Astrocyte of the spinal cord (primary cell): ENCODE results near the gene CS.
A peak's percentile ranks its signal among the peaks of the same experiment; 100 is the strongest.
"Not testable (repeated sequence)": the region's sequence is repeated elsewhere in the genome, so short reads cannot be mapped to it uniquely, and the experiment has no call there.

Source experiments
- DNase-seq: peaks from one replicate; pipeline ENCODE4 v3.0.0; 2011; ENCODE audit warnings: low read depth, low spot score
- H3K4me3 ChIP-seq: 2 replicates; pipeline ENCODE4 v1.5.1; 2011; ENCODE audit warnings: low read depth, mild to moderate bottlenecking, low read length, moderate library complexity
- in situ Hi-C: cut with HindIII; loops from 2 replicates; pipeline ENCODE4 v1.10.0; 2017; ENCODE audit warnings: low sequenced_read_pairs
- TF ChIP-seq, protein P1 (sequence below): IDR thresholded peaks from 2 replicates; pipeline ENCODE4 v1.5.1; 2012; ENCODE audit warnings: low read depth, mild to moderate bottlenecking, low read length, inconsistent platforms

CS gene

DNA sequence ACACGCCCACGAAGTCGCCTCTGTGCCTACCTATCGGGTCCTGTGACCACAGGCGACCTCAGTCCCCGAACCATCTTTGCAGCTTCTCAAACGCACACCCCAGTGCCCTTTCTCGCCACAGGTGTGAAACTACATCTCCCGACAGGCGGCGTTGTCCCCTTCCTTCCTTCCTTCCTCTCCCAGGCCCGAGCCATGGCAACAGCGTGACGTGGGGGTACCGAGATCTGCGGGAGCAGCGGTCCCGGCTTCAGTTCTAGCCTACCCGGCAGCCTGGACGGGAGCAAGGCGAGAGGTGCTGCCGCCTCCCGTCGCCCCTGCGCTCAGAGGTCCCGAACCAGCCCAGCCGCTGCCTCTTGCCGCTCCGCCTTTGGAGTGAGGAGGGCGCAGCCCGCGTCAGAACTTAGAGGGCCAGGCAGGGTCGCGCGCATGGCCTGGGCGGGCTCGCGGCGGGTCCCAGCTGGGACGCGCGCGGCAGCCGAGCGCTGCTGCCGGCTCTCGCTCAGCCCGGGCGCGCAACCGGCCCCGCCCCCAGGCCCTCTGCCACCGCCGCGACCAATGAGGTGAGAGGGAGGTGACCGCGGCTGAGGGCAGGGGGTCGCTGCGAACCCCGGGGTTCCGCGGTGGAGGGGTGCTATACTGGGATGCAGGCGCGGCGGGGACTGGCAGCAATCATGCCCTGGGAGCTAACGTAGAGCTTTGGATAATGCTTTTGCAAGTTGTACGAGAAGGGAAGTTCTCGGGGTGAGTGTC lies 33.3 kb downstream of the CS start, which contains the start of gene COQ10A:
Gene COQ10A (plus strand): TSS at position 250 of the 750 bp plus-strand sequence. CDS start 177 bp downstream, at position 427.
- in situ Hi-C loops, result no loop called here
- TF ChIP-seq, protein P1, sequence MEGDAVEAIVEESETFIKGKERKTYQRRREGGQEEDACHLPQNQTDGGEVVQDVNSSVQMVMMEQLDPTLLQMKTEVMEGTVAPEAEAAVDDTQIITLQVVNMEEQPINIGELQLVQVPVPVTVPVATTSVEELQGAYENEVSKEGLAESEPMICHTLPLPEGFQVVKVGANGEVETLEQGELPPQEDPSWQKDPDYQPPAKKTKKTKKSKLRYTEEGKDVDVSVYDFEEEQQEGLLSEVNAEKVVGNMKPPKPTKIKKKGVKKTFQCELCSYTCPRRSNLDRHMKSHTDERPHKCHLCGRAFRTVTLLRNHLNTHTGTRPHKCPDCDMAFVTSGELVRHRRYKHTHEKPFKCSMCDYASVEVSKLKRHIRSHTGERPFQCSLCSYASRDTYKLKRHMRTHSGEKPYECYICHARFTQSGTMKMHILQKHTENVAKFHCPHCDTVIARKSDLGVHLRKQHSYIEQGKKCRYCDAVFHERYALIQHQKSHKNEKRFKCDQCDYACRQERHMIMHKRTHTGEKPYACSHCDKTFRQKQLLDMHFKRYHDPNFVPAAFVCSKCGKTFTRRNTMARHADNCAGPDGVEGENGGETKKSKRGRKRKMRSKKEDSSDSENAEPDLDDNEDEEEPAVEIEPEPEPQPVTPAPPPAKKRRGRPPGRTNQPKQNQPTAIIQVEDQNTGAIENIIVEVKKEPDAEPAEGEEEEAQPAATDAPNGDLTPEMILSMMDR, result peak; percentile 79
- DNase-seq, result peak; percentile 84
- H3K4me3 ChIP-seq, result peak within 1 kb of the TSS; percentile 72

DNA sequence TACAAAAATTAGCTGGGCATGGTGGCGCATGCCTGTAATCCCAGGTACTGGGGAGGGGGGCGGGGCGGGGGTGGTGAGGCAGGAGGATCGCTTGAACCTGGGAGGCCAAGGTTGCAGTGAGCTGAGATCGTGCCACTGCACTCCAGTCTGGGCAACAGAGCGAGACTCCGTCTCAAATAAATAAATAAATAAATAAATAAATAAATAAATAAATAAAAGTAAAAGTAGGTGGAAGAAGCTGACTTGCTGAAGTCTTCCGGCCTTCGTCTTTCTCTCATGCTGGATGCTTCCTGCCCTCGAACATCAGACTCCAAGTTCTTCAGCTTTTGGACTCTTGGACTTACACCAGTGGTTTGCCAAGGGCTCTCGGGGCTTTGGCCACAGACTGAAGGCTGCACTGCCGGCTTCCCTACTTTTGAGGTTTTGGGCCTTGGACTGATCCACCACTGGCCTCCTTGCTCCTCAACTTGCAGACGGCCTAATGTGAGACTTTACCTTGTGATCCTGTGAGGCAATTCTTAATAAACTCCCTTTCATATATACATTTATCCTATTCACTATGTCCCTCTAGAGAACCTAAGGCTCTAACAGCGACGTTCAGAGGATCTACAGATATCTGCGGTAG lies 34.0 kb downstream of the CS start:
- in situ Hi-C loops, result not testable (repeated sequence)
- peak; percentile 17 for DNase-seq
- peak overlapping the region; percentile 72 for H3K4me3 ChIP-seq

DNA sequence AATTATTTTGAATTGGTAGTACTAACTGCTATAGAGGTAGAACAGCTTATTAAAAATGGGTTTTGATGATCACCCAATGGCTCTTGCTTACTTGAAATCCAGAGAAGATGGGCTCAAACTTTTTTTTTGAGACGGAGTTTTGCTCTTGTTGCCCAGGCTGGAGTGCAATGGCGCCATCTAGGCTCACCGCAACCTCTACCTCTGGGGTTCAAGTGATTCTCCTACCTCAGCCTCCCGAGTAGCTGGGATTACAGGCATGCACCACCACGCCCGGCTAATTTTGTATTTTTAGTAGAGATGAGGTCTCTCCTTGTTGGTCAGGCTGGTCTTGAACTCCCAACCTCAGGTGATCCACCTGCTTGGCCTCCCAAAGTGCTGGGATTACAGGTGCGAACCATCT lies 37.2 kb downstream of the CS start:
- DNase-seq, H3K4me3 ChIP-seq, in situ Hi-C loops: not testable (repeated sequence)

DNA sequence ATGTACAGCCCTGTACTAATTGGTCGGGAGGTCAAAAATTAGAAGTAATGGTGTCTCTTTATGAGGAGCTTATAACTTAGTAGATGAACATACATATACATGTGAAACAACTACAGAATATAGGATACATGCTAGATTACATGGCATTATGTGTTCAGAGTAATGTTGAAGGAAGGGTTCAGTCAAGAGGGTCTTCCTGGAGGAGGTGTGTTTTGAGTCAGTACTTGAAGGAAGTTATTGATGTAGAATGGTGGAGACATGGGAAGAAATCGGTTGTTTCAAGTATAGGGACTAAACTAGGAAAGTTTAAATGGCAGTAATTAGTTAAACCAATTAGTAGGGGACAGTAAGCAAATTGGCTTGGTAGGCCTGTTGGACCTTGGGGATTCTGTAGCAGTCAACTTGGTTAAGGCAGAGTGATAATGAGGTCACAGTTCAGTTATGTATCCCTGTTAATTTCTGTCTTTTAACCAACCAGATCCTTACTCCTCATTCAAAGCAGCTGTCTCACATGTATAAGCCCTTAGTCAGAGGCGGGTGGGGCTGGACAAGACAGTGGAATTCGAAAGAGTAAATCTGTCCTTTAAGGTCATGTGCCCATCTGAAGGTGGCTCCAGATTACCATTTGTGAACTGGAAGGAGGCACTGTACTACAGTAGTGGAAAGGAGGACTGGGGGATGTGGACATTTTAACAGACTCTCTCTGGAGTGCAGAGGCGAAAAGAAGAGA lies 38.5 kb downstream of the CS start:
- in situ Hi-C loops, result no loop called here
- peak; percentile 49 for DNase-seq
- TF ChIP-seq, protein P1, result no peak
- no peak overlapping the region for H3K4me3 ChIP-seq

DNA sequence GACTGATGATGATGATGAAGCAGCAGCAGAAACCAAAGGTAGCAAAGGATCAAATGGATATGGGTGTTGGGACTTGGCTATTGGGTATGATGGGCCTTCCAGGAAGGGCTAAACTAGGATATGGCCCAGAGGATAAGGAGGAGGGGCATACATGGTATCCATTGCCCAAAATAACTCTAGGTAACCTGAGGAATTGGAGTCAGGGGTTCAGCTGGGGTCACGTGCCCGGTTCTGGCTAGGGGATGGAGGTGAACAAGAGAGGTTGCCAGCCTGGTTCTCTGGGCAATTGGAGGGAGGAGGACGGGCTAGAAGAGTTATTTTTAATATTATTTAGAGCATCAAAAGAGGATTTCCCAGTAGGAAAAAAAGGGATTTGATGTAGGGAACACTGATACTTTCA lies 39.2 kb downstream of the CS start:
- in situ Hi-C loops, result no loop called here
- no peak for DNase-seq
- no peak overlapping the region for H3K4me3 ChIP-seq
- TF ChIP-seq, protein P1, result no peak

DNA sequence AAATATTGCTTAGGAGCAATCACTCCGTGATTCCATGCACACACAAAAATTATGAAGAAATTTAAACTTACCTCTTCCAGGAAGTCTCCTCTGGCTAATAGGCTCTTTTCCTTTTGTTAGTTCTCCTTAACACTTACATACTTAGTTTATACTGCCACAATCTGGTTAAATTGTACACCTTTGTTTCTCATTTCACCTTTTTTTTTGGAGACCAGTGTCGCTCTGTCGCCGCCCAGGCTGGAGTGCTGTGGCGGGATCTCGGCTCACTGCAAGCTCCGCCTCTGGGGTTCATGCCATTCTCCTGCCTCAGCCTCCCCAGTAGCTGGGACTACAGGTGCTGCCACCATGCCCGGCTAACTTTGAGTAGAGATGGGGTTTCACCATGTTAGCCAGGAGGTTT lies 39.8 kb downstream of the CS start:
- TF ChIP-seq, protein P1, result no peak
- in situ Hi-C loops, result no loop called here
- no peak for DNase-seq
- no peak overlapping the region for H3K4me3 ChIP-seq

DNA sequence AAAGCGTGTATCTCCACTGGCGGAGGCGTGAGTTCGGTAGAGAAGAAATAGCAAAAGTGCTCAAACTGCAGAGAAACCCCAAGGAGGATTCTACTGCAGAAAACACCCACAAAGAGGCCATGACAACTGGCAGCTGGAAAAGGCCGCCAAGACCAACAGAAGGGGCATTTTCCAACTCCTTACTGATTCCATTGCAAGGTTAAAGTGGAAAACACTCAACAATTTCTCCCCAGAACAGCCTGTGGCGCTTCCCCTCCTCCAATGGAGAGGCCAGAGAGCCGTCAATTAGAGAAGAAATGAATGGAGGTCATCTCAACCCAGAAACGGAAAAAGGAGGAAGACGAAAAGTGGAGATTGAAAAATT lies 41.3 kb downstream of the CS start:
- DNase-seq, result no peak

More for the DNA sequence above, 41.3 kb downstream of the CS start:
- in situ Hi-C loops, result no loop called here
- TF ChIP-seq, protein P1, result no peak
- peak overlapping the region; percentile 57 for H3K4me3 ChIP-seq
